HG03066 (cell line): ENCODE data around the gene CLTCL1.
"Not testable (repeated sequence)": the region's sequence is repeated elsewhere in the genome, so short reads cannot be mapped to it uniquely, and the experiment has no call there.

Experiments used
- ATAC-seq: cut with Tn5 transposase; IDR thresholded peaks from one replicate; pipeline ENCODE4 v1.9.1; 2021; ENCODE audit warnings: low read depth; ENCODE audit not compliant: unreplicated experiment

Gene CLTCL1

GRCh38 chr22:19222242-19223005 lies 69.1 kb downstream of the CLTCL1 start:
- ATAC-seq: no peak

DNA sequence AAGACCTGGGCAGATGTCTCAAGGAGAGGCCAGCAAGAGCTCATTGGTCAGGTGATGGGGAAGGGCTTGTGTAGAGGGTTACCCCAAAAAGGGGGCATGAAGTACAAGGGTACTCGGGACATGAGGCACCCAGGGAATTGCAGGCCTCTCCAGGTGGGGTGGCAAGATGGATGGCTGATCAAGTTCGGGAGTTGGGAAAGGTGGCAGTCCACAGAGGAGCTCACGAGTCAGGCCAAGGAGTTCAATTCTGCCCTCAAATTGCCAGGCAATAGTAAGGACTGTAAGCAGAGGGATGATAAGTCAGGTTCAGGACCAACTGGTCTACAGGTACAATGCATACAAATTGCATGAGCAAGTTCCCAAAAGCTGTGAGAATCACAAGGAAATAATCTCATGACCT lies 70.7 kb downstream of the CLTCL1 start:
- ATAC-seq: no peak

DNA sequence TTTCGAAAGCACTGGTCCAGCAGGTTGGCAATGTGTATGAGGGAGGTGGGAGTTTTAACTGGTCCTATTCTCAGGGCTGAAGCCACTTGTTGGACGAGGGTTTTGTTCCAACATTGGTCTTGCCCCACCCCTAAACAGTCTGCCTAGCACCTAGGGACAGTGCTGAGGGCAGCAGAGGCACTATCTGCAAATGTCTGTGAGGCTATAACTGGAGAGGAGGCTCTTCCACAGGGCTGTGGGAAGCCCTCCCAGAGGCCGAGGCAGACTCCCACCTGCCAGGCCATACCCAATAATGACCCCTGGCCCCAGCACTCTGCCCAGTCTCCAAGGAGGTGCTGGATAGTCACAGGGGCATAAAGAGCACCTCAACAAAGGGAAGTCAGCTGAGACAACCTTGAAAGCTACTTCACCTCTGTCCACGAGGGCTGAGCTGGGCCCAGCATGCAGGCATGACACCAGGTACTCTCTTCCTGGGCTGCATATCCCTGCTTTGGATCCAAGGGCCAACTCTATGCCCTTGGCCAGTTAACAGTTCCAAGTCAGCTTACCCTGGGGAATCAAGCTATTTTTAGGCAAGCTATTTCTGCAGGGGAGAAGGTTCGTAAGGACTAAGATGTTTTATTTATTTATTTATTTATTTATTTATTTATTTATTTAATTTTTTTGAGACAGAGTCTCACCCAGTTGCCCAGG lies 72.8 kb downstream of the CLTCL1 start:
- no peak for ATAC-seq

DNA sequence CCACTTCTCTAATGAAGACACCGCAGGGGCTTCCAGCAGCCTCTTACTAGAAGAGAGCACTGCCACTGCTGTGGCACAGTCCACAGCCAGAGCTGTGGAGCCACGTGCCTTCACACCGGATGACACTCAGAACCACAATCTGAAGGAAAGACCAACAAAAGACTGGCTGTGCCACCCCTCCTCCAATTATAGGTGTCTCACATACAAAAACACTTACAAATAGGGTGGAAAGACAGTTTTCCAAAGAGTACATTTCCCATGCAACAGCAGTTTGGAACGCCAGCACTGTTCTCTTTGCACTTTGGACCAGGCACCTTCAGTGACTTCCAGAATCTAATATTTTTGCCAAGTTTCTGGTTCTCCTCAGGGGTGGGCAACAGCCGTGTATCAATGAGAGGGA lies 74.9 kb downstream of the CLTCL1 start:
- ATAC-seq: no peak

GRCh38 chr22:19215360-19215759 lies 76.2 kb downstream of the CLTCL1 start:
- no peak for ATAC-seq

DNA sequence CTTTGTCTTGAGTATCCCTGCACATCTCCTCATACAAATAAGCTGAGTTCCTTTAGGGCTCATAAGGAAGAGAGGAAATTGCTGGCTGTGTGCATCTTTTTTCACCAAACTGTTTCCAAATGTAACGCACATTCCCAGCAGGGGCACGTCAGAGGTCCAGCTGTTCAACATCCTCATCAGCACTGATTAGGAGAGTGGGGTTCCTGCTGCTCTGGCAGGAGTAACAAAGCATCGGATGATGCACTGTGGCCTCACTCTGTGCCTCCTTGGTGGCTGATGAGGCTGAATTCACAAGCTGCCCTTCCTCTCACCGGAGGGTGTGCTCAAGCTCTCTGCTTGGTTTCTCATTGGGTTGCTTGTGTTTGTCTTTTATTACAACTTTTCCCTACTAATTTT lies 77.4 kb downstream of the CLTCL1 start:
- ATAC-seq: no peak

GRCh38 chr22:19213442-19214077 lies 78.0 kb downstream of the CLTCL1 start:
- ATAC-seq: no peak

GRCh38 chr22:19213001-19213400 lies 78.5 kb downstream of the CLTCL1 start:
- ATAC-seq: no peak

- ATAC-seq: no peak
These were observed 79.1 kb downstream of the CLTCL1 start for GRCh38 chr22:19212302-19212870.

DNA sequence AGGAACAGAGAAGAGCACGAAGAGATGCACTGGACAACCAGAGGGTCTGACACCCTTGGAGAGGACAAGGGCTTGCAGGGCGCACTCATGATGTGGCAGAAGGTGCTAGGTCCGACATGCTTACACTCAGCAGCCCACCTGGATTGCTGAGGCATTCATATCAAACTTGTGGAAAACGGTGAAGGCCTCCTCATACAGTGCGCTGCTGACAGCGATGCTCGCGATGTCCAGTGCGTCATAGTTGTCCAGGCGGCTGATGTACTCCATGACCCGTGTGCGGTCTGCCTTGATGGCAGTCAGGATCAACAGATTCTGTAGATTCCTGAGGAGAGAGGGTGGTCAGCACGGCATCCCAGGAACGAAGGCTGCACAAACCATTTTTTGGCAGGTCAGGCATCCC lies 81.3 kb downstream of the CLTCL1 start:
- ATAC-seq: no peak

DNA sequence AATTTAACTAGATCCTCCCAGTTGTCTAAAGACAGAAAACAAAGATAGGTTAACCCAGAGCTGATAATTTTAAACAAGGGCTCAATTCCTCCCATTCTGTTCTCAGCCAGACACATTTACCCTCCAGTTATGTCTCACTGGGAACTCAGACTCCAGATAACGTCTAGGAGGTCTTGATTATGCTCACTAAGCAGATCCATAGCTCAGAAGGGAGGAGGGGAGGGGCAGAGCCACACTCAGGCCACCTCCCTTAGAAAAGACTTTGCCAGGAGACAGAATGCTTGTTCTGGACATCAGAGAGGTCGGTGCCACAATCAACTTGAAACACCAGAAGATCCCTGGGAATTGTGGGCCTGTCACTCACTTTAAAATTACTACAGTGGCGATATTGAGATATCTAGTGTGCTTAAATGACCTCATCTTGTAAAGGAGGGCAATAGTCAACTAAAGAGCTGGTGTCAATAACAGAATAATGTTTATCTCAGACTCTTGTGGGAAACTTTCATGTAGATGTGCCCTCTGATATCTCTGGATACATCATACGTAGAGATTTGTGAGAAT lies 83.2 kb downstream of the CLTCL1 start:
- ATAC-seq: no peak

DNA sequence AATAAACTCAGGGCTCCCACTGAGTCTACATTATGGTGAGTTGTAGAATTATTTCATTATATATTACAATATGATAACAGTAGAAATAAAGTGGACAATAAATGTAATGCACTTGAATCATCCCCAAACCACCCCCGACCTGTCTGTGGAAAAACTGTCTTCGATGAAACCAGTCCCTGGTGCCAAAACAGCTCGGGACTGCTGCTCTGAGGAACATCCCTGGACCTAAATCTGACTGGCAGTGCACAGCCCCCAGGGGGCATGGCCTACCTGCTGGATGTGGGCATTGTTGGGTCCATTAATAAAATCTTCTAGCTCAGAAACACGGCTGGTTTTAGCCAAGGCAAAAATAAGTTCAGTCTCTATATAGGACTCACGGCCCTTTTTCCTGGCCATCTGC lies 83.6 kb downstream of the CLTCL1 start:
- no peak for ATAC-seq

GRCh38 chr22:19207401-19207808 lies 84.1 kb downstream of the CLTCL1 start:
- ATAC-seq: no peak

DNA sequence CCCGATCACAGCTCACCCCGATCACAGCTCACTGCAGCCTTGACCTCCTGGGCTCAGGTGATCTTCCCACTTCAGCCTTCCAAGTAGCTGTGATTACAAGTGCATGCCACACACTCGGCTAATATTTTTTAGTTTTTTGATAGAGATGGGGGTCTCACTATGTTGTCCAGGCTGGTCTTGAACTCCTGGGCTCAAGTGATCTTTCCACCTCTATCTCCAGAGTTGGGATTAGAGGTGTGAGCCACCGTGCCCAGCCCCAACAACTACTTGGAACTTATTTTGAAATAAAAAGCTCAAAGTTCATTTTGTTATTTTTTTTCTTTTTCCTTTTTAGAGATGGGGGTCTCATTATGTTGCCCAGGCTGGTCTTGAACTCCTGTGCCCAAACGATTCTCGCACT lies 85.2 kb downstream of the CLTCL1 start:
- no peak for ATAC-seq

- no peak for ATAC-seq
These were observed 86.9 kb downstream of the CLTCL1 start for GRCh38 chr22:19204640-19205039.

GRCh38 chr22:19203834-19204233 lies 87.7 kb downstream of the CLTCL1 start:
- no peak for ATAC-seq

DNA sequence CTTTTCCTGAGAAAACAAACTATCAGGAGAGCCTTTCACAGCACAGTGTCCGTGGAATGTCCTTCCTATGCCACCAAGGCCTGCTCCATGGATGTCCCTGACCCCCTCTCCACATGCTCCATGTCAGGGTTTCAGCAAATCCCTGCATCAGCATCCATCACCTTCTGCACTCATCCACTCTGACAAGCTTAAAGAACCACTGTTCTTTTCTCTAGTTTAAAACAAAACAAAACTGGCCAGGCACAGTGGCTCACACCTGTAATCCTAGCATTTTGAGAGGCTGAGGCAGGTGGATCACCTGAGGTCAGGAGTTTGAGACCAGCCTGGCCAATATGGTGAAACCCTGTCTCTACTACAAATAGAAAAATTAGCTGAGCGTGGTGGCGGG lies 88.7 kb downstream of the CLTCL1 start:
- ATAC-seq: not testable (repeated sequence)

- ATAC-seq: no peak
These were observed 89.4 kb downstream of the CLTCL1 start for GRCh38 chr22:19201869-19202798.

DNA sequence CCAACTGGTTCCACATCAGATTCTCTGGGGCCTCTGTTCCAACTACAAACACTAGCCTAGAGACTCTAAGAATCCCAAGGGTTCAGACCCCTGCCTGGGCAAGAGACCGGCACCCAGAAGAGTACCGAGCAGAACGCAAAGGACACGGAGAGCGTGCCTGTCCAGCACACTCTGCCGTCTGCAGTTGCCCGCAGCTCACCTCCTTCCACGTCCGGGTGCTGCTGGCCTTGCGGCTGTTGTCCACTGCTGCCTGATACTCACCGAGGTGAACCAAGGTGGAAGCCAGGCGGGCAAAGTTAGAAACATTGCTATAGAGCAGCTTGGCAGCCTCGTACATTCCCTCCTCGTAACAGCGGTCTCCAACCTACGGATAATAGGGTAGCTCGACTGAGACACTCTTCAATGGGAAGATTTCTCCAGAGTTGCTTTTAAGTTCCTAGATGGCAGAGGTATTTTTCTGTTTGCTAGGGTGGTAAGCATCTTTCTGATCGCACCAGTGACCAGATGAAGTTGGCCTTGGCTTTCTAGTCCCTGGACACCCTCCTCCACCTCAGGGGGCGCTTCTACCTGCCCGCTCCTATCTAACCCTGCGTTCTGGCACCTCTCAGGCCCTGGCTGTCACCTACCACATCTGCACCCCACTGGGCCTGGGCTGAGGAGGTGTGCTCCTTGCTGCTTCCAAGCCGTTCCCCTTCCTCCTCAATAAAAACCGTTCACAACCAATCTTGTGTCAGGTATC lies 90.2 kb downstream of the CLTCL1 start:
- ATAC-seq: no peak
